Activated CD4-positive, alpha-beta T cell treated with anti-CD3 and anti-CD28 coated beads, Interleukin-2, amount 10 ng/mL, durations not matched to agents 24 days and 14 days (primary cell): Measurements from ENCODE around the gene CCDC30. TPM values are rescaled to one million over a fixed set of nuclear protein-coding genes. Genes with fewer than 3 reads are reported as not detected.
"Not testable (repeated sequence)": the region's sequence is repeated elsewhere in the genome, so short reads cannot be mapped to it uniquely, and the experiment has no call there.

ENCODE experiments used
- DNase-seq: peaks from one replicate; pipeline ENCODE4 v3.0.0; 2022
- H3K27ac Mint-ChIP-seq: one replicate; pipeline ENCODE4 v1.8.0; 2022; ENCODE audit warnings: mild to moderate bottlenecking, mixed read lengths
- H3K27me3 Mint-ChIP-seq: one replicate; pipeline ENCODE4 v1.8.0; 2022; ENCODE audit warnings: mixed read lengths
- H3K36me3 Mint-ChIP-seq: one replicate; pipeline ENCODE4 v1.8.0; 2022; ENCODE audit warnings: low read depth, mild to moderate bottlenecking, mixed read lengths
- H3K4me1 Mint-ChIP-seq: one replicate; pipeline ENCODE4 v1.8.0; 2021; ENCODE audit warnings: mixed read lengths
- H3K4me3 Mint-ChIP-seq: one replicate; pipeline ENCODE4 v1.8.0; 2022; ENCODE audit warnings: mild to moderate bottlenecking, moderate library complexity, mixed read lengths
- H3K9me3 Mint-ChIP-seq: one replicate; pipeline ENCODE4 v1.8.0; 2021; ENCODE audit warnings: mixed read lengths
- intact Hi-C: fragments of 100-400 bp; cut with micrococcal nuclease; formaldehyde crosslinking; loops from one replicate; pipeline ENCODE4 v1.15.1; 2023
- total RNA-seq: library from RNA; stranded (reverse); gene quantifications from 2 replicates; pipeline ENCODE4 v1.2.3, GENCODE V29; 2022

Gene CCDC30
- total RNA-seq, 1 donor from 2014 or later: 0.68 TPM

- Mint-ChIP-seq H3K27me3 (peaks cover 6% of the 10 kb centered on the region), H3K36me3 (peaks cover 38% of the 10 kb centered on the region), H3K9me3 (no peaks in the 10 kb centered on the region), H3K27ac (no peak overlapping the region), H3K4me1 (peaks cover 28% of the 10 kb centered on the region), H3K4me3 (no peak overlapping the region)
- intact Hi-C loops: loop anchor here (5.0 to 10.0 kb wide), 2 partner anchors 79 to 384 kb away; partner anchors contain the start of genes RIMKLA and ZNF691
- no peak for DNase-seq
Measured at GRCh38 chr1:42461196-42461595, 1.9 kb upstream of the CCDC30 start.

DNA sequence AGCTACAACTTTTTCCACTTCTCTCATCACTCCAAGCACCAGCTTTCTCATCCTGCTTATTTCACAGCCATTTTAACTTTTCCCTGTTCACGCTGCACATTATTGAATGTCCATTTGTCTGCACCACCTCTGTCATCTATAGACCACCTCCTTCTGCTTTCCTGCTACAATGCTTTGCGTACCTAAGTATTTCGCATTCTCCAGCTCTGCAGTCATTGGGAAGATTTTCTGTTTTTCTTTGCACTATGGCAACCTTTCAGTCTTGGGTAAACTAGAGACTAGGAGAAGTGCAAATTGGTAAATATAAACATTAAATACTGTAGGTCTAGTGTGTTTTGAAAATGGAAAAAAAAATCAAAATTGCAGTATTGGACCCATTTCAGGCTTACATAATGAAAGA lies 835 bp downstream of the CCDC30 start:
- H3K4me3 Mint-ChIP-seq: peak overlapping the region; percentile 85
- H3K4me1 Mint-ChIP-seq: peaks cover 18% of the 10 kb centered on the region
- peaks cover 14% of the 10 kb centered on the region for H3K27me3 Mint-ChIP-seq
- peak overlapping the region; percentile 22 for H3K27ac Mint-ChIP-seq
- H3K36me3 Mint-ChIP-seq: peaks cover 22% of the 10 kb centered on the region
- intact Hi-C loops: loop anchor here (1.0 to 10.0 kb wide), 4 partner anchors 82 to 381 kb away; partner anchors contain the start of genes C1orf50, P3H1, RIMKLA and YBX1
- H3K9me3 Mint-ChIP-seq: no peaks in the 10 kb centered on the region
- DNase-seq: no peak

GRCh38 chr1:42466030-42466429 lies 2.9 kb downstream of the CCDC30 start:
- no peak overlapping the region for H3K27ac Mint-ChIP-seq
- peaks cover 20% of the 10 kb centered on the region for H3K27me3 Mint-ChIP-seq
- no peak overlapping the region for H3K4me3 Mint-ChIP-seq
- H3K36me3 Mint-ChIP-seq: peaks cover 5% of the 10 kb centered on the region
- H3K9me3 Mint-ChIP-seq: no peaks in the 10 kb centered on the region
- DNase-seq: no peak
- H3K4me1 Mint-ChIP-seq: peaks cover 15% of the 10 kb centered on the region
- intact Hi-C loops: loop anchor here (10.0 kb wide), 1 partner anchor 379 kb away; the partner anchor contains the start of gene ZNF691

GRCh38 chr1:42469727-42470126 lies 6.6 kb downstream of the CCDC30 start:
- no peak overlapping the region for H3K4me3 Mint-ChIP-seq
- H3K27me3 Mint-ChIP-seq: peaks cover 15% of the 10 kb centered on the region
- no peaks in the 10 kb centered on the region for H3K9me3 Mint-ChIP-seq
- DNase-seq: no peak
- H3K4me1 Mint-ChIP-seq: no peaks in the 10 kb centered on the region
- intact Hi-C loops: loop anchor here (10.0 kb wide), 1 partner anchor 375 kb away; the partner anchor contains the start of gene ZNF691
- H3K36me3 Mint-ChIP-seq: no peaks in the 10 kb centered on the region
- H3K27ac Mint-ChIP-seq: no peak overlapping the region

- Mint-ChIP-seq H3K27me3 (peaks cover 6% of the 10 kb centered on the region), H3K4me3 (no peak overlapping the region), H3K27ac (no peak overlapping the region), H3K4me1 (no peaks in the 10 kb centered on the region), H3K9me3 (no peaks in the 10 kb centered on the region), H3K36me3 (no peaks in the 10 kb centered on the region)
- no peak for DNase-seq
- intact Hi-C loops: no loop called here
Measured at GRCh38 chr1:42476605-42477004, 13.5 kb downstream of the CCDC30 start.

- intact Hi-C loops, H3K4me1 Mint-ChIP-seq, DNase-seq, H3K27ac Mint-ChIP-seq, H3K4me3 Mint-ChIP-seq, H3K9me3 Mint-ChIP-seq, H3K36me3 Mint-ChIP-seq, H3K27me3 Mint-ChIP-seq: not testable (repeated sequence)
Measured at GRCh38 chr1:42477354-42477753, 14.3 kb downstream of the CCDC30 start.

GRCh38 chr1:42477775-42478174 lies 14.7 kb downstream of the CCDC30 start:
- no peak overlapping the region for H3K4me3 Mint-ChIP-seq
- H3K4me1 Mint-ChIP-seq: no peaks in the 10 kb centered on the region
- DNase-seq: no peak
- no peaks in the 10 kb centered on the region for H3K36me3 Mint-ChIP-seq
- intact Hi-C loops: no loop called here
- peaks cover 6% of the 10 kb centered on the region for H3K27me3 Mint-ChIP-seq
- H3K27ac Mint-ChIP-seq: no peak overlapping the region
- no peaks in the 10 kb centered on the region for H3K9me3 Mint-ChIP-seq

GRCh38 chr1:42479621-42480020 lies 16.5 kb downstream of the CCDC30 start:
- no peaks in the 10 kb centered on the region for H3K9me3 Mint-ChIP-seq
- intact Hi-C loops: no loop called here
- no peak overlapping the region for H3K4me3 Mint-ChIP-seq
- DNase-seq: no peak
- no peak overlapping the region for H3K27ac Mint-ChIP-seq
- no peaks in the 10 kb centered on the region for H3K4me1 Mint-ChIP-seq
- H3K27me3 Mint-ChIP-seq: peaks cover 5% of the 10 kb centered on the region
- H3K36me3 Mint-ChIP-seq: no peaks in the 10 kb centered on the region

GRCh38 chr1:42480921-42481320 lies 17.8 kb downstream of the CCDC30 start:
- Mint-ChIP-seq H3K4me1 (no peaks in the 10 kb centered on the region), H3K9me3 (no peaks in the 10 kb centered on the region), H3K27me3 (no peaks in the 10 kb centered on the region), H3K27ac (no peak overlapping the region), H3K4me3 (no peak overlapping the region), H3K36me3 (no peaks in the 10 kb centered on the region)
- no peak for DNase-seq
- intact Hi-C loops: no loop called here

GRCh38 chr1:42482635-42483153 lies 19.6 kb downstream of the CCDC30 start:
- H3K27ac Mint-ChIP-seq: no peak overlapping the region
- H3K27me3 Mint-ChIP-seq: no peaks in the 10 kb centered on the region
- intact Hi-C loops: no loop called here
- H3K4me1 Mint-ChIP-seq: no peaks in the 10 kb centered on the region
- peak; percentile 43 for DNase-seq
- H3K9me3 Mint-ChIP-seq: no peaks in the 10 kb centered on the region
- H3K36me3 Mint-ChIP-seq: no peaks in the 10 kb centered on the region
- no peak overlapping the region for H3K4me3 Mint-ChIP-seq

DNA sequence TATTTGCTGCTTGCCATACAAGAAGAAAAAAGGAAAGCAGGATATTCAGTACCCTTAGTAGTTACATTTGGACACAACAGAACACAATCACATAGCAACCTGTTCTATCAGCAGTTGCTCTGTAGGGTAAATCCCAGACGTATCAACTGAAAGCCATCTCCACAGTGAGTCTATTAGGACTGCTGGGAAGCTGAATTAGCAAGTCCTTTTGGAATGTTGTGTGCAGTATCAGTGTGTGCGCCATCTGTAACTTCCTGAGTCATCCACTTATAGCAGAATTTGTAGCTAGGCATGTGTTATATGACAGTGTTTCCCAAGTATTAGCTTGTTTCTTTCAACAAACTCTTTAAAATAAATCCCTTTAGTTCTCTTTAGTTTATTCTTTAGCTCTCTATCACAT lies 21.3 kb downstream of the CCDC30 start:
- Mint-ChIP-seq H3K4me3 (no peak overlapping the region), H3K36me3 (no peaks in the 10 kb centered on the region), H3K27me3 (no peaks in the 10 kb centered on the region), H3K4me1 (no peaks in the 10 kb centered on the region), H3K9me3 (no peaks in the 10 kb centered on the region), H3K27ac (no peak overlapping the region)
- intact Hi-C loops: no loop called here
- no peak for DNase-seq

GRCh38 chr1:42490237-42490636 lies 27.2 kb downstream of the CCDC30 start:
- Mint-ChIP-seq H3K27ac (no peak overlapping the region), H3K27me3 (no peaks in the 10 kb centered on the region), H3K36me3 (no peaks in the 10 kb centered on the region), H3K9me3 (no peaks in the 10 kb centered on the region), H3K4me1 (no peaks in the 10 kb centered on the region), H3K4me3 (no peak overlapping the region)
- DNase-seq: no peak
- intact Hi-C loops: no loop called here

DNA sequence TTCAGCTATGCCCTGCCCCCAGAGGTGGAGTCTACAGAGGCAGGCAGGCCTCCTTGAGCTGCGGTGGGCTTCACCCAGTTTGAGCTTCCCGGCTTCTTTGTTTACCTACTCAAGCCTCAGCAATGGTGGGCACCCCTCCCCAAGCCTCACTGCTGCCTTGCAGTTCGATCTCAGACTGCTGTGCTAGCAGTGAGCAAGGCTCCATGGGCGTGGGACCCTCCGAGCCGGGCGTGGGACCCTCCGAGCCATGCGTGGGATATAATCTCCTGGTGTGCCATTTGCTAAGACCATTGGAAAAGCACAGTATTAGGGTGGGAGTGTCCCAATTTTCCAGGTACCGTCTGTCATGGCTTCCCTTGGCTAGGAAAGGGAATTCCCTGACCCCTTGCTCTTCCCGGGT lies 38.9 kb downstream of the CCDC30 start:
- intact Hi-C loops, DNase-seq, H3K36me3 Mint-ChIP-seq, H3K4me1 Mint-ChIP-seq, H3K4me3 Mint-ChIP-seq, H3K27ac Mint-ChIP-seq, H3K9me3 Mint-ChIP-seq, H3K27me3 Mint-ChIP-seq: not testable (repeated sequence)

DNA sequence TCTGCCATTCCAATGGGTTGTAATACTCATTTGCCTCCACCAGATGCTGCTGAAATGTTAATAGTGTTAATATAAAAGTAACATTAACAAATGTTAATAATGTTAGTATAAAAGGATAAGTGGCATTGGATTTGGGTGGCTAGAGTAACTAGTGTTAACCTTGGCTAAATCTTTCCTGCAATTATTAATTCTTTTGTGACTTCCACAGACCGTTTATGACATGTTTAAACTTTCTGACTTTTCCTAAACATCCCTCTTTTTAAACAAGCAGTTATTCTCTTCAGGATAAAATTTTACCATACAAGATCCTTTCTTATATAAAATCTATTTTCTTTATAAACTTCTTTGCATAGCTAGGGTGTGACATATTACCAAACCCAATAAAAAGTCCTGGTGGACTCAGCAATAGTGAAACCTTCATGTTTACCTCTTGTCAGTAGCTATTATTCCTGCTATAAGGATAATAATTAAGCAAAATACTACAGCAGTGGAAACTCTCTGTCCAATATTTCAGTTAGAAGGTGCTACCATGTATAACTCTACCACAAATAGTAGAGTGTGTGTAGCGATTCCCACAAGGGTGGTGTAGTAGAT lies 41.5 kb downstream of the CCDC30 start:
- intact Hi-C loops: no loop called here
- no peak for DNase-seq
- no peak overlapping the region for H3K4me3 Mint-ChIP-seq
- H3K36me3 Mint-ChIP-seq: no peaks in the 10 kb centered on the region
- H3K27me3 Mint-ChIP-seq: no peaks in the 10 kb centered on the region
- H3K27ac Mint-ChIP-seq: no peak overlapping the region
- H3K9me3 Mint-ChIP-seq: peaks cover 3% of the 10 kb centered on the region
- no peaks in the 10 kb centered on the region for H3K4me1 Mint-ChIP-seq

- intact Hi-C loops: no loop called here
- no peak overlapping the region for H3K4me3 Mint-ChIP-seq
- H3K9me3 Mint-ChIP-seq: peaks cover 10% of the 10 kb centered on the region
- H3K4me1 Mint-ChIP-seq: no peaks in the 10 kb centered on the region
- H3K36me3 Mint-ChIP-seq: no peaks in the 10 kb centered on the region
- no peak for DNase-seq
- no peaks in the 10 kb centered on the region for H3K27me3 Mint-ChIP-seq
- no peak overlapping the region for H3K27ac Mint-ChIP-seq
Measured at GRCh38 chr1:42506576-42506975, 43.5 kb downstream of the CCDC30 start.
